ENCODE measurements around the gene WASF2.
"Not testable (repeated sequence)": the region's sequence is repeated elsewhere in the genome, so short reads cannot be mapped to it uniquely, and the experiment has no call there.

WASF2 gene

GRCh38 chr1:27501159-27501558, 11.2 kb upstream of the WASF2 start:
- H2AK5ac ChIP-seq (ENCODE audit: low read length, severe bottlenecking); H2BK5ac ChIP-seq (ENCODE audit: low read depth, low read length, poor library complexity, severe bottlenecking); H2BK120ac ChIP-seq (ENCODE audit: low read depth, low read length); H3K4me2 ChIP-seq (ENCODE audit: low read length, poor library complexity, severe bottlenecking); H3K18ac ChIP-seq (ENCODE audit: low read depth in 1 of 2, low read length in 2 of 2); H3K79me1 ChIP-seq (replicated peaks; ENCODE audit: low read length, poor library complexity, severe bottlenecking); H3K36me3 ChIP-seq (ENCODE audit: control insufficient read depth in 1 of 2, insufficient read depth in 2 of 2, low read depth in 1 of 2, low read length in 2 of 2); H2AFZ ChIP-seq (ENCODE audit: low read depth, low read length); H3K4me3 ChIP-seq (ENCODE audit: insufficient read depth in 1 of 2, low read depth in 1 of 2, low read length in 2 of 2); H4K91ac ChIP-seq (ENCODE audit: low read length); DNase-seq; H3K9me3 ChIP-seq (ENCODE audit: control insufficient read depth, low read length); H3K27me3 ChIP-seq (ENCODE audit: control insufficient read depth in 1 of 2, insufficient read depth in 1 of 2, low read length in 2 of 2); H3K4ac ChIP-seq (ENCODE audit: low read depth in 1 of 2, low read length in 2 of 2); H2BK12ac ChIP-seq (ENCODE audit: low read length in 2 of 2); H2BK15ac ChIP-seq (ENCODE audit: low read depth, poor library complexity, severe bottlenecking); H3K27ac ChIP-seq (ENCODE audit: low read length, poor library complexity, severe bottlenecking); H3K9ac ChIP-seq (ENCODE audit: low read length); H4K8ac ChIP-seq (ENCODE audit: low read length); H3K14ac ChIP-seq (ENCODE audit: low read length in 2 of 2); H3K23ac ChIP-seq (ENCODE audit: low read length in 2 of 2): not testable (repeated sequence)
- peaks cover 20% of the 10 kb centered on the region for H3K4me1 ChIP-seq (ENCODE audit: control insufficient read depth, insufficient read depth, low read depth, low read length)
- WGBS = 100% methylated on average over 1 of the region's 2 CpGs

DNA sequence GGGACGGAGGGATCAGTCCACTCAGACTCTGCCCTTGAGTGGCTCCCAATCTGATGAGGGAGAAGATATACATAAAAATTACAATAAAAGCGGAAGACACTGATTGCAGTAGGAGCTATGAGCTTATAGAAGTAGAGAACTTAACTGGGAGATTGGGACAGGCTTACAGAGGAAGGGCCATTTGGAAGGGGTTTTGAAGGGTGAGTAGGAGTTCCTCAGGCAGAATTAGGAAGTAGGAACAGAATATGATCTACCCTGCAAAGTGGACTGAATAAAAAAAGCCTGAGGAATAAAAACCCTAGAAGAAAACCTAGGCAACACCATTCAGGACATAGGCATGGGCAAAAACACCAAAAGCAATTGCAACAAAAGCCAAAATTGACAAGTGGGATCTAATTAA, 9.2 kb upstream of the WASF2 start:
- Histone ChIP-seq H3K4ac (ENCODE audit: low read depth in 1 of 2, low read length in 2 of 2) (no peak overlapping the region), H3K23ac (ENCODE audit: low read length in 2 of 2) (no peak overlapping the region), H3K4me1 (ENCODE audit: control insufficient read depth, insufficient read depth, low read depth, low read length) (peaks cover 9% of the 10 kb centered on the region), H3K9me3 (ENCODE audit: control insufficient read depth, low read length) (no peaks in the 10 kb centered on the region), H4K91ac (ENCODE audit: low read length) (no peak overlapping the region), H2BK5ac (ENCODE audit: low read depth, low read length, poor library complexity, severe bottlenecking) (no peak overlapping the region), H3K79me1 (replicated peaks; ENCODE audit: low read length, poor library complexity, severe bottlenecking) (no peaks in the 10 kb centered on the region), H2BK12ac (ENCODE audit: low read length in 2 of 2) (no peak overlapping the region), H2AK5ac (ENCODE audit: low read length, severe bottlenecking) (no peak overlapping the region), H3K14ac (ENCODE audit: low read length in 2 of 2) (no peak overlapping the region), H3K4me3 (ENCODE audit: insufficient read depth in 1 of 2, low read depth in 1 of 2, low read length in 2 of 2) (no peak overlapping the region), H2BK120ac (ENCODE audit: low read depth, low read length) (no peak overlapping the region), H3K27ac (ENCODE audit: low read length, poor library complexity, severe bottlenecking) (no peak overlapping the region), H3K9ac (ENCODE audit: low read length) (no peak overlapping the region), H3K36me3 (ENCODE audit: control insufficient read depth in 1 of 2, insufficient read depth in 2 of 2, low read depth in 1 of 2, low read length in 2 of 2) (no peaks in the 10 kb centered on the region), H2AFZ (ENCODE audit: low read depth, low read length) (no peak overlapping the region), H4K8ac (ENCODE audit: low read length) (no peak overlapping the region), H2BK15ac (ENCODE audit: low read depth, poor library complexity, severe bottlenecking) (no peak overlapping the region), H3K27me3 (ENCODE audit: control insufficient read depth in 1 of 2, insufficient read depth in 1 of 2, low read length in 2 of 2) (no peaks in the 10 kb centered on the region), H3K18ac (ENCODE audit: low read depth in 1 of 2, low read length in 2 of 2) (no peak overlapping the region), H3K4me2 (ENCODE audit: low read length, poor library complexity, severe bottlenecking) (no peak overlapping the region)
- no peak for DNase-seq
- WGBS = 95% methylated on average over 2 of the region's 2 CpGs

- H2AK5ac ChIP-seq (ENCODE audit: low read length, severe bottlenecking) = peak overlapping the region; percentile 51
- H3K27ac ChIP-seq (ENCODE audit: low read length, poor library complexity, severe bottlenecking) = no peak overlapping the region
- no peak overlapping the region for H3K14ac ChIP-seq (ENCODE audit: low read length in 2 of 2)
- peak overlapping the region in 1 of 2 experiments; percentile 39 for H3K4me3 ChIP-seq (ENCODE audit: insufficient read depth in 1 of 2, low read depth in 1 of 2, low read length in 2 of 2)
- H2BK12ac ChIP-seq (ENCODE audit: low read length in 2 of 2) = peak overlapping the region in 1 of 2 experiments; percentile 72
- no peak overlapping the region for H2BK15ac ChIP-seq (ENCODE audit: low read depth, poor library complexity, severe bottlenecking)
- H4K91ac ChIP-seq (ENCODE audit: low read length) = no peak overlapping the region
- H3K4ac ChIP-seq (ENCODE audit: low read depth in 1 of 2, low read length in 2 of 2) = no peak overlapping the region
- peak; percentile 52 for DNase-seq
- no peaks in the 10 kb centered on the region for H3K79me1 ChIP-seq (replicated peaks; ENCODE audit: low read length, poor library complexity, severe bottlenecking)
- peak overlapping the region in 1 of 2 experiments; percentile 18 for H3K18ac ChIP-seq (ENCODE audit: low read depth in 1 of 2, low read length in 2 of 2)
- peak overlapping the region; percentile 31 for H4K8ac ChIP-seq (ENCODE audit: low read length)
- H2BK120ac ChIP-seq (ENCODE audit: low read depth, low read length) = no peak overlapping the region
- H2BK5ac ChIP-seq (ENCODE audit: low read depth, low read length, poor library complexity, severe bottlenecking) = no peak overlapping the region
- H3K4me2 ChIP-seq (ENCODE audit: low read length, poor library complexity, severe bottlenecking) = no peak overlapping the region
- H3K9me3 ChIP-seq (ENCODE audit: control insufficient read depth, low read length) = no peaks in the 10 kb centered on the region
- H2AFZ ChIP-seq (ENCODE audit: low read depth, low read length) = no peak overlapping the region
- H3K36me3 ChIP-seq (ENCODE audit: control insufficient read depth in 1 of 2, insufficient read depth in 2 of 2, low read depth in 1 of 2, low read length in 2 of 2) = no peaks in the 10 kb centered on the region
- peak overlapping the region; percentile 58 for H3K9ac ChIP-seq (ENCODE audit: low read length)
- H3K4me1 ChIP-seq (ENCODE audit: control insufficient read depth, insufficient read depth, low read depth, low read length) = peaks cover 5% of the 10 kb centered on the region
- H3K23ac ChIP-seq (ENCODE audit: low read length in 2 of 2) = no peak overlapping the region
- H3K27me3 ChIP-seq (ENCODE audit: control insufficient read depth in 1 of 2, insufficient read depth in 1 of 2, low read length in 2 of 2) = no peaks in the 10 kb centered on the region
- 47% methylated on average over 2 of the region's 8 CpGs for WGBS
These were observed 6.7 kb upstream of the WASF2 start for GRCh38 chr1:27496604-27497155.

DNA sequence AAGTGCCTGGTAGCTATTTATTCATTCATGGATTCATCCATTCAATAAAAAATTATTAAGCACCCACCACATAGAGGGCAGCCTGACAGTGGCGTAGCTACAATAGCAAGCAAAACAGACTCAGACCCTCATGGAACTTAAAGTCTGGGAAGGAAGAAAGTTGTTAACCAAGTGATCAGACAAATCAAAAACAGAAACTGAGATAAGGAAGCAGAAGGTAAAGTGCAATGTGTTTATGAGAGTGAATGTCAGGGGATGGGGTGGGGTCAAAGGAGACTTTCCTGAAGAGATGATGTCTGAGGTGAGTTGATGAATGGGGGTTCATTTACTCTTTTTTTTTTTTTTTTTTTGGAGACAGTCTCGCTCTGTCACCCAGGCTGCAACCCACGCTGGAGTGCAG, 2.8 kb upstream of the WASF2 start:
- Histone ChIP-seq H3K27ac (ENCODE audit: low read length, poor library complexity, severe bottlenecking) (no peak overlapping the region), H4K91ac (ENCODE audit: low read length) (no peak overlapping the region), H3K14ac (ENCODE audit: low read length in 2 of 2) (no peak overlapping the region), H2BK12ac (ENCODE audit: low read length in 2 of 2) (no peak overlapping the region), H3K18ac (ENCODE audit: low read depth in 1 of 2, low read length in 2 of 2) (no peak overlapping the region), H3K27me3 (ENCODE audit: control insufficient read depth in 1 of 2, insufficient read depth in 1 of 2, low read length in 2 of 2) (no peaks in the 10 kb centered on the region), H2AK5ac (ENCODE audit: low read length, severe bottlenecking) (no peak overlapping the region), H3K23ac (ENCODE audit: low read length in 2 of 2) (no peak overlapping the region), H3K4me3 (ENCODE audit: insufficient read depth in 1 of 2, low read depth in 1 of 2, low read length in 2 of 2) (no peak overlapping the region), H3K79me1 (replicated peaks; ENCODE audit: low read length, poor library complexity, severe bottlenecking) (no peaks in the 10 kb centered on the region), H3K4me1 (ENCODE audit: control insufficient read depth, insufficient read depth, low read depth, low read length) (peaks cover 10% of the 10 kb centered on the region), H3K4me2 (ENCODE audit: low read length, poor library complexity, severe bottlenecking) (no peak overlapping the region), H3K36me3 (ENCODE audit: control insufficient read depth in 1 of 2, insufficient read depth in 2 of 2, low read depth in 1 of 2, low read length in 2 of 2) (no peaks in the 10 kb centered on the region), H2BK120ac (ENCODE audit: low read depth, low read length) (no peak overlapping the region), H3K4ac (ENCODE audit: low read depth in 1 of 2, low read length in 2 of 2) (no peak overlapping the region), H3K9me3 (ENCODE audit: control insufficient read depth, low read length) (no peaks in the 10 kb centered on the region), H4K8ac (ENCODE audit: low read length) (no peak overlapping the region), H2BK5ac (ENCODE audit: low read depth, low read length, poor library complexity, severe bottlenecking) (no peak overlapping the region), H2BK15ac (ENCODE audit: low read depth, poor library complexity, severe bottlenecking) (no peak overlapping the region), H2AFZ (ENCODE audit: low read depth, low read length) (no peak overlapping the region), H3K9ac (ENCODE audit: low read length) (peak overlapping the region; percentile 84)
- 91% methylated on average over 2 of the region's 3 CpGs for WGBS
- DNase-seq = no peak

Measured in mesenchymal stem cell (in vitro differentiated cells and primary cell).